ENCODE results near the gene EIF2S3.

EIF2S3 gene

GRCh38 chrX:24054182-24055042, at the start of gene EIF2S3:
TSS of gene EIF2S3 (plus strand) at chrX:24054956. CDS start at chrX:24054969, 13 bp downstream.
- H3K4me3 ChIP-seq (replicated peaks; ENCODE audit: low read depth, low read length): no peak within 1 kb of the TSS
- peak; percentile 97 for DNase-seq (ENCODE audit: low read depth)
- peak; percentile 33 for TF ChIP-seq CTCF (IDR thresholded peaks at IDR 0.05; ENCODE audit: low read length, missing control alignments)

- DNase-seq (ENCODE audit: low read depth): no peak
- TF ChIP-seq CTCF (IDR thresholded peaks at IDR 0.05; ENCODE audit: low read length, missing control alignments): no peak
- H3K4me3 ChIP-seq (replicated peaks; ENCODE audit: low read depth, low read length): no peak overlapping the region
Observed at GRCh38 chrX:24005028-24005427, 49.7 kb upstream of the EIF2S3 start.

- H3K4me3 ChIP-seq (replicated peaks; ENCODE audit: low read depth, low read length): no peak overlapping the region
- TF ChIP-seq CTCF (IDR thresholded peaks at IDR 0.05; ENCODE audit: low read length, missing control alignments): no peak
- no peak for DNase-seq (ENCODE audit: low read depth)
Observed at GRCh38 chrX:24005867-24006266, 48.9 kb upstream of the EIF2S3 start.

- no peak for TF ChIP-seq CTCF (IDR thresholded peaks at IDR 0.05; ENCODE audit: low read length, missing control alignments)
- no peak overlapping the region for H3K4me3 ChIP-seq (replicated peaks; ENCODE audit: low read depth, low read length)
- no peak for DNase-seq (ENCODE audit: low read depth)
Observed at GRCh38 chrX:24012266-24012665, 42.5 kb upstream of the EIF2S3 start.

GRCh38 chrX:24014388-24015018, 40.3 kb upstream of the EIF2S3 start:
- H3K4me3 ChIP-seq (replicated peaks; ENCODE audit: low read depth, low read length): no peak overlapping the region
- no peak for DNase-seq (ENCODE audit: low read depth)
- TF ChIP-seq CTCF (IDR thresholded peaks at IDR 0.05; ENCODE audit: low read length, missing control alignments): no peak

GRCh38 chrX:24017674-24018073, 37.1 kb upstream of the EIF2S3 start:
- DNase-seq (ENCODE audit: low read depth): no peak
- TF ChIP-seq CTCF (IDR thresholded peaks at IDR 0.05; ENCODE audit: low read length, missing control alignments): no peak
- H3K4me3 ChIP-seq (replicated peaks; ENCODE audit: low read depth, low read length): no peak overlapping the region
